A673 (cell line): Measurements from ENCODE around the gene IL1RAPL1. TPM values are rescaled to one million over a fixed set of nuclear protein-coding genes. Genes with fewer than 3 reads are reported as not detected.

ENCODE experiments used
- BruUV-seq: library from RNA; stranded (reverse); fragments of 400-500 nt; replicated peaks from 2 replicates; lab custom pipeline; 2021; lab: Mats Ljungman, UMichigan
- CTCF ChIA-PET: fragments of 300-600 bp; sonication (Branson Sonifier 250); formaldehyde crosslinking; loops from one replicate; lab custom pipeline; 2022; ENCODE audit warnings: antibody characterized with exemption; lab: Charles Lee
- POLR2A ChIA-PET: fragments of 300-600 bp; sonication (Branson Sonifier 250); formaldehyde crosslinking; loops from one replicate; lab custom pipeline; 2022; ENCODE audit warnings: antibody characterized with exemption; ENCODE audit not compliant: low non-redundant PET; lab: Charles Lee
- DNase-seq: peaks from one replicate; pipeline ENCODE4 v3.0.0-alpha.2; 2015; ENCODE audit warnings: low spot score
- H3K27ac ChIP-seq: fragments of 200-600 bp; sonication (generic); 2 replicates; pipeline ENCODE4 v1.5.1; 2016; ENCODE audit warnings: mixed run types, low read depth, mild to moderate bottlenecking, mixed read lengths, antibody characterized with exemption, low read length; ENCODE audit not compliant: poor library complexity, severe bottlenecking
- H3K27me3 ChIP-seq: fragments of 200-600 bp; sonication (generic); replicated peaks from 2 replicates; pipeline ENCODE4 v1.6.1; 2017; ENCODE audit warnings: mixed run types, low read depth, mild to moderate bottlenecking, mixed read lengths, antibody characterized with exemption, low read length; ENCODE audit not compliant: insufficient read depth, poor library complexity
- H3K36me3 ChIP-seq: fragments of 200-600 bp; sonication (generic); 2 replicates; pipeline ENCODE4 v1.6.1; 2016; ENCODE audit warnings: mixed run types, mild to moderate bottlenecking, mixed read lengths, antibody characterized with exemption, low read length; ENCODE audit not compliant: insufficient read depth, poor library complexity, severe bottlenecking
- H3K4me1 ChIP-seq: fragments of 200-600 bp; sonication (generic); 2 replicates; pipeline ENCODE4 v1.6.1; 2017; ENCODE audit warnings: mixed run types, mild to moderate bottlenecking, mixed read lengths, antibody characterized with exemption, low read length; ENCODE audit not compliant: insufficient read depth, poor library complexity, severe bottlenecking
- H3K4me3 ChIP-seq: fragments of 200-600 bp; sonication (generic); 2 replicates; pipeline ENCODE4 v1.5.1; 2016; ENCODE audit warnings: low read depth, mixed run types, mild to moderate bottlenecking, mixed read lengths, low read length; ENCODE audit not compliant: poor library complexity, severe bottlenecking
- H3K9me3 ChIP-seq: fragments of 200-600 bp; sonication (generic); 2 replicates; pipeline ENCODE4 v1.6.1; 2016; ENCODE audit warnings: mixed run types, low read depth, mild to moderate bottlenecking, mixed read lengths, antibody characterized with exemption, low read length; ENCODE audit not compliant: poor library complexity, severe bottlenecking
- EZH2 ChIP-seq: fragments of 200-600 bp; sonication (generic); IDR thresholded peaks from 2 replicates; pipeline ENCODE4 v1.6.1; 2017; ENCODE audit warnings: borderline replicate concordance, low read depth, mild to moderate bottlenecking, mixed read lengths, antibody characterized with exemption, low read length; ENCODE audit not compliant: poor library complexity, severe bottlenecking
- intact Hi-C: fragments of 100-400 bp; cut with micrococcal nuclease; formaldehyde crosslinking; loops from one replicate; pipeline ENCODE4 v1.10.0; 2022; ENCODE audit not compliant: unreplicated experiment
- total RNA-seq: library from RNA; stranded (reverse); gene quantifications from 2 replicates; pipeline ENCODE4 v1.2.3, GENCODE V29; 2021
- TF ChIP-seq, protein P1 (sequence below): fragments of 300-800, 200-600 bp; sonication (generic); conservative IDR thresholded peaks from 2 replicates; pipeline ENCODE4 v1.5.1; 2017; ENCODE audit warnings: low read depth, mild to moderate bottlenecking, antibody characterized with exemption, low read length, moderate library complexity, mixed read lengths

IL1RAPL1 gene
- total RNA-seq, 1 experiment from 2014 or later, result 0.21 TPM

DNA sequence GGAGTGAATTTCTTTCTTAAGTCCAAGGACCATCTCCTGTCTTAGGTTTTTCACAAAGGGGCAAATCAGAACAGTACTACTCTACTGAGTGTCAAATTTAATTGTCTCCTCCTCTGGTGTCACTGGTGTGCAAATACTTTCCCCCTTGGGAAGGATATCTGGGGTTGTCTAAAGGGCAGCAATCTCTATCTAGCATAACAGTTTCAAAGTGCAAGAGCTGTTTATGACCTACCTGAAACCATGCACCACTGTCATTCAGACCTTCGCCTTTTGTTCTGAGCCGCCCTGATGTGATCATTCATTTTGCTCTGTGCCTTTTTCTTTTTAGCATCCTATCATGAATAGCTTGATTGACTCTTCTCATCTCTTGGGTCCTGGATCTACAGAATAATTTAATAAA, 39.3 kb downstream of the IL1RAPL1 start:
- no peak for DNase-seq
- ChIA-PET CTCF (no interaction called here), POLR2A (no interaction called here)
- Histone ChIP-seq H3K36me3 (no peaks in the 10 kb centered on the region), H3K27me3 (peaks cover 3% of the 10 kb centered on the region), H3K4me3 (no peak overlapping the region), H3K4me1 (no peaks in the 10 kb centered on the region), H3K27ac (no peak overlapping the region), H3K9me3 (no peaks in the 10 kb centered on the region)
- TF ChIP-seq, protein P1, sequence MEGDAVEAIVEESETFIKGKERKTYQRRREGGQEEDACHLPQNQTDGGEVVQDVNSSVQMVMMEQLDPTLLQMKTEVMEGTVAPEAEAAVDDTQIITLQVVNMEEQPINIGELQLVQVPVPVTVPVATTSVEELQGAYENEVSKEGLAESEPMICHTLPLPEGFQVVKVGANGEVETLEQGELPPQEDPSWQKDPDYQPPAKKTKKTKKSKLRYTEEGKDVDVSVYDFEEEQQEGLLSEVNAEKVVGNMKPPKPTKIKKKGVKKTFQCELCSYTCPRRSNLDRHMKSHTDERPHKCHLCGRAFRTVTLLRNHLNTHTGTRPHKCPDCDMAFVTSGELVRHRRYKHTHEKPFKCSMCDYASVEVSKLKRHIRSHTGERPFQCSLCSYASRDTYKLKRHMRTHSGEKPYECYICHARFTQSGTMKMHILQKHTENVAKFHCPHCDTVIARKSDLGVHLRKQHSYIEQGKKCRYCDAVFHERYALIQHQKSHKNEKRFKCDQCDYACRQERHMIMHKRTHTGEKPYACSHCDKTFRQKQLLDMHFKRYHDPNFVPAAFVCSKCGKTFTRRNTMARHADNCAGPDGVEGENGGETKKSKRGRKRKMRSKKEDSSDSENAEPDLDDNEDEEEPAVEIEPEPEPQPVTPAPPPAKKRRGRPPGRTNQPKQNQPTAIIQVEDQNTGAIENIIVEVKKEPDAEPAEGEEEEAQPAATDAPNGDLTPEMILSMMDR, result no peak
- TF ChIP-seq EZH2, result no peak
- intact Hi-C loops, result no loop called here
- no TSS peak for BruUV-seq

DNA sequence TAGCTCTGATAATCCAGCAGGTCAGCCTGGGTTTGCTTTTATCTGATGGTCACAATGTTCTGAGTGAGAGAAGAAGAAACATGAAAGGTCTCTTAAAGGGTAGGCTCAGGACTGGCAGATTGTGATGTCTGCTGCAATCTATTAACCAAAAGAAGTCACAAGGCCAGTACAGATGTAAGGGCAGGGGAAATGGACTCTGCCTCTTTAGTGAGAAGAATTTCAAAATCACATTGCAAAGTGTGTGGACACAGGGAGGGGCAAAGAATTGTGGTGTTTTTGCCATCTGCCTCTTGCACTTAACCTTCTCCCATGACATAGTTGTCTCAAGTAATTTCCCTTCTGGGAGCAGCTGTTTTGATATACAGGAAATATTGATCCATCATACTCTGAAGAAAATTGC, 40.9 kb downstream of the IL1RAPL1 start:
- TF ChIP-seq EZH2, result no peak
- no peak for DNase-seq
- POLR2A ChIA-PET, result no interaction called here
- H3K4me3 ChIP-seq, result no peak overlapping the region
- H3K4me1 ChIP-seq, result no peaks in the 10 kb centered on the region
- no TSS peak for BruUV-seq
- no peak overlapping the region for H3K27ac ChIP-seq
- H3K9me3 ChIP-seq, result no peaks in the 10 kb centered on the region
- intact Hi-C loops, result no loop called here
- H3K36me3 ChIP-seq, result no peaks in the 10 kb centered on the region
- CTCF ChIA-PET, result no interaction called here
- H3K27me3 ChIP-seq, result peaks cover 3% of the 10 kb centered on the region

DNA sequence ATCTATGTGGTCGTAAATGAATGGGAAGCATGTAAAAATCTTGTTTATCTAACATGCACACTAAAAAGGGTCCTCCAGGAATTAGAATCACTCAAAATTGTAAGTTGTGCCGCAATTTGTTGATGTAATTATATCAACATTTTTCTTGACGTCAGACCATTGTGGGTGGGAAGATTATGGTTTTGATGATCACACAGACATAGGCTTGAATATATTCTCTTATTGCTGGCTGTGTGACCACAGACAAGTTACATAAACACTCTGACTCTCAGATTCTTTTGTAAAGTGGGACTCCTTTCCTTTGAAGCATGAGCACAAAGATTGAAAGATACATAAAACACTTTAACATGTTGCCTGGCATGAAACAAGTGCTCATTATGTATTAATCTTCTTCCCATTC, 51.5 kb downstream of the IL1RAPL1 start:
- H3K4me3 ChIP-seq, result no peak overlapping the region
- intact Hi-C loops, result no loop called here
- POLR2A ChIA-PET, result no interaction called here
- H3K36me3 ChIP-seq, result no peaks in the 10 kb centered on the region
- no peak overlapping the region for H3K27ac ChIP-seq
- DNase-seq, result no peak
- no TSS peak for BruUV-seq
- no peaks in the 10 kb centered on the region for H3K4me1 ChIP-seq
- no peaks in the 10 kb centered on the region for H3K27me3 ChIP-seq
- H3K9me3 ChIP-seq, result no peaks in the 10 kb centered on the region
- CTCF ChIA-PET, result no interaction called here
- TF ChIP-seq, protein P1, result no peak
- no peak for TF ChIP-seq EZH2

DNA sequence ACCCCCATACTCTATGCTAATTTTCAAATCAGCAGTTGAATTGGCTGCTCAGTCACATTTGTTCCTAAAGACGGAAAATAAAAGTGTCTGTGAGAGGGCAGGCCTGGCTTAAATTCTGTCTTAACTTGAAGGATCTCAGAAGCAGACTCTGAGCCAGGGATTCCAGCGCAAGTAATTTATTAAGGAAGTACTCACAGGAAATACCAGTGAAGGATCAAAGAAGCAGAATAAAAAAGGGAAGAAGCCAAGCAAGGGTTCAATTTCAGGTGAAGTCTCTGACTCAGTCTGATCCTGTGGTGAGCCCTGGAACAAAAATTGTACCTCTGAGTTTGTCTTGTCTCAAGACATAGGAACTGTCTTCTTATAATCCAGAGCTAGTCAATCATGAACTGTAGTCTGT, 52.2 kb downstream of the IL1RAPL1 start:
- H3K4me1 ChIP-seq, result no peaks in the 10 kb centered on the region
- no peaks in the 10 kb centered on the region for H3K36me3 ChIP-seq
- no peak overlapping the region for H3K27ac ChIP-seq
- ChIA-PET POLR2A (no interaction called here), CTCF (no interaction called here)
- no peak overlapping the region for H3K4me3 ChIP-seq
- BruUV-seq, result no TSS peak
- intact Hi-C loops, result no loop called here
- no peak for TF ChIP-seq EZH2
- H3K9me3 ChIP-seq, result no peaks in the 10 kb centered on the region
- DNase-seq, result no peak
- no peaks in the 10 kb centered on the region for H3K27me3 ChIP-seq
